ENCODE results near the gene IMPG1.

IMPG1 gene, protein sequence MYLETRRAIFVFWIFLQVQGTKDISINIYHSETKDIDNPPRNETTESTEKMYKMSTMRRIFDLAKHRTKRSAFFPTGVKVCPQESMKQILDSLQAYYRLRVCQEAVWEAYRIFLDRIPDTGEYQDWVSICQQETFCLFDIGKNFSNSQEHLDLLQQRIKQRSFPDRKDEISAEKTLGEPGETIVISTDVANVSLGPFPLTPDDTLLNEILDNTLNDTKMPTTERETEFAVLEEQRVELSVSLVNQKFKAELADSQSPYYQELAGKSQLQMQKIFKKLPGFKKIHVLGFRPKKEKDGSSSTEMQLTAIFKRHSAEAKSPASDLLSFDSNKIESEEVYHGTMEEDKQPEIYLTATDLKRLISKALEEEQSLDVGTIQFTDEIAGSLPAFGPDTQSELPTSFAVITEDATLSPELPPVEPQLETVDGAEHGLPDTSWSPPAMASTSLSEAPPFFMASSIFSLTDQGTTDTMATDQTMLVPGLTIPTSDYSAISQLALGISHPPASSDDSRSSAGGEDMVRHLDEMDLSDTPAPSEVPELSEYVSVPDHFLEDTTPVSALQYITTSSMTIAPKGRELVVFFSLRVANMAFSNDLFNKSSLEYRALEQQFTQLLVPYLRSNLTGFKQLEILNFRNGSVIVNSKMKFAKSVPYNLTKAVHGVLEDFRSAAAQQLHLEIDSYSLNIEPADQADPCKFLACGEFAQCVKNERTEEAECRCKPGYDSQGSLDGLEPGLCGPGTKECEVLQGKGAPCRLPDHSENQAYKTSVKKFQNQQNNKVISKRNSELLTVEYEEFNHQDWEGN

DNA sequence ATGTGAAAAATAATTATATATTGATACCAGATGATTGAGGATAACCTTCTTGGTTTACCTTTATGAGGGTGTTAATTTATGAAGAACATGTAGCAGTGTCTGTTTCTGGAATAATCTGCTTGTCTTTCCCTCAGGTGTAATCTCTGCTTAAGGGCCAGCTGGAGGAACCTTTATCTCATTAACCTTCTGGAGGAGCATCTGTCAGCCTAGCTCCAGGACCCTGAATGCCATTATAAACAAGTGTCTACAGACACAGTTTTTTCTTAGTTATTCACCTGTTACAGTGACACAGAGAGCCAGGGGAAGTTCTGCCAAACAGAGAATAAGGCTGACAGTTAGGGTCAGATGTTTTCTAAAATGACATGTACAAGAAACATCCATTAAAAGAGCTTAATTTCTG lies at the start of gene IMPG1:
Gene IMPG1 (minus strand): TSS at position 101 of the 400 bp plus-strand sequence. CDS start 174 bp downstream, outside the sequence.
- Histone ChIP-seq H3K36me3 (ENCODE audit: control insufficient read depth, low read depth, low read length) (no peaks in the 10 kb centered on the region), H3K4me1 (ENCODE audit: control insufficient read depth, low read depth, low read length) (no peaks in the 10 kb centered on the region), H3K4me3 (ENCODE audit: low read length) (no peak within 1 kb of the TSS), H3K9me3 (ENCODE audit: control insufficient read depth, low read depth, low read length) (no peaks in the 10 kb centered on the region), H3K27me3 (ENCODE audit: control insufficient read depth, insufficient read depth, low read length) (no peaks in the 10 kb centered on the region), H3K27ac (ENCODE audit: low read length) (no peak within 1 kb of the TSS), H3K9ac (ENCODE audit: low read length) (no peak within 1 kb of the TSS)

DNA sequence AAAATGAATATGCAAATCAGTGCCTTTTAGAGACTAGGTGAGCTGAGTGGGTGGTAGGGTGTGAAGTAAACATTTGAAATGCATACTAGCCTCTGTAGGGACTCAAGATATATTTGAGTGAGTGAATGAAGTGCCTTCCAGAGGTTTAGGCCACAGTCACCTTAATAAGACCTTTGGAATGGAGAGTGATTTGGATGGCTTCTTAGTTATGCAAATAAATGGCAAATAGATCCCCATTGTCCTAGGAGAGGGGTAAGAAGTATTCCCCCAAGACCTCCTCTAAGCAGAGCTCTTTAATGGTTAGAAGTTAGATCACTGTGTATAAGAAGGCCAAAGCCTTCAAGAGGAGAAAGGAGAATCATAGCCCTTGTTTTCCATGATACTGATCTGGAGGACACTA lies 47.8 kb upstream of the IMPG1 start:
- Histone ChIP-seq H3K27ac (ENCODE audit: low read length) (no peak overlapping the region), H3K4me1 (ENCODE audit: control insufficient read depth, low read depth, low read length) (peaks cover 9% of the 10 kb centered on the region), H3K4me3 (ENCODE audit: low read length) (no peak overlapping the region), H3K27me3 (ENCODE audit: control insufficient read depth, insufficient read depth, low read length) (peaks cover 71% of the 10 kb centered on the region), H3K9me3 (ENCODE audit: control insufficient read depth, low read depth, low read length) (no peaks in the 10 kb centered on the region), H3K9ac (ENCODE audit: low read length) (no peak overlapping the region), H3K36me3 (ENCODE audit: control insufficient read depth, low read depth, low read length) (no peaks in the 10 kb centered on the region)

DNA sequence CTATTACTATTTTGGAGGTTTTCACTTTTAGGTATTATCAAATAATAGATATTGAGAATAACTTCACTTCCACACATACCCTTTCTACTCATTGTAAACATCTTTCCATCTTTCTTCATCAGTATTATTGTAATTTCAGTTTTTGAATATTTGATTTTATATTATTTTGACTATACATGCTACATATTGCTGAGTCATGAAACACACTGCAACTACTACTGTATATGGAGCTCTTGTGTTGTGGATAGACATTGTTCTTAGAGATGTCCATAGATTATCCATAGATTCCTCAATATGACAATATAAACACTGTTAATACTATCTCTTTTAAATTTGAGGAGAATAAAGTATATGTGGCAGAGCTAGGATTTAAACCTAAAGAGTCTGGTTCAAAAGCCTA lies 819 bp upstream of the IMPG1 start:
- Histone ChIP-seq H3K9ac (ENCODE audit: low read length) (no peak overlapping the region), H3K27me3 (ENCODE audit: control insufficient read depth, insufficient read depth, low read length) (no peaks in the 10 kb centered on the region), H3K9me3 (ENCODE audit: control insufficient read depth, low read depth, low read length) (no peaks in the 10 kb centered on the region), H3K27ac (ENCODE audit: low read length) (no peak overlapping the region), H3K4me1 (ENCODE audit: control insufficient read depth, low read depth, low read length) (no peaks in the 10 kb centered on the region), H3K36me3 (ENCODE audit: control insufficient read depth, low read depth, low read length) (no peaks in the 10 kb centered on the region), H3K4me3 (ENCODE audit: low read length) (no peak overlapping the region)

DNA sequence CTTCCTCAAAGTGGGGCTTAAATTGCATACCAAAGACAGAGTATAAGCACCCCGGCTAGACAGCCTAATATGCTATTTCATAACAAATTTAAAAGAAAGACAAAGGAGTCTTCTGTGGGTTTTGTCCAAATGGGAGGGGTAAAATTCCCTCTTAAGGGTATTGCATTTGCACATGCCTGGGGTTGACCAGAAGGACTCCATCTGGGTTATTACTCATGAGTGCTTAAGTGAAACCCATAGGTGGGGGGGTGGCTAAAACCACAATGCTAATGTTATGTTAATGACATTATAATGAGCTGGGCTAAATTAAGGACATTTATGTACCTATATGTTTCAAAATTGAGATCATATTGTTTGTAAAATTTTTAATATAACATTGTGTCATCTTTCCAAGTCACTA lies 15.0 kb downstream of the IMPG1 start:
- Histone ChIP-seq H3K4me3 (ENCODE audit: low read length) (no peak overlapping the region), H3K4me1 (ENCODE audit: control insufficient read depth, low read depth, low read length) (peaks cover under 1% of the 10 kb centered on the region), H3K9me3 (ENCODE audit: control insufficient read depth, low read depth, low read length) (no peaks in the 10 kb centered on the region), H3K27ac (ENCODE audit: low read length) (no peak overlapping the region), H3K27me3 (ENCODE audit: control insufficient read depth, insufficient read depth, low read length) (no peaks in the 10 kb centered on the region), H3K9ac (ENCODE audit: low read length) (no peak overlapping the region), H3K36me3 (ENCODE audit: control insufficient read depth, low read depth, low read length) (no peaks in the 10 kb centered on the region)

DNA sequence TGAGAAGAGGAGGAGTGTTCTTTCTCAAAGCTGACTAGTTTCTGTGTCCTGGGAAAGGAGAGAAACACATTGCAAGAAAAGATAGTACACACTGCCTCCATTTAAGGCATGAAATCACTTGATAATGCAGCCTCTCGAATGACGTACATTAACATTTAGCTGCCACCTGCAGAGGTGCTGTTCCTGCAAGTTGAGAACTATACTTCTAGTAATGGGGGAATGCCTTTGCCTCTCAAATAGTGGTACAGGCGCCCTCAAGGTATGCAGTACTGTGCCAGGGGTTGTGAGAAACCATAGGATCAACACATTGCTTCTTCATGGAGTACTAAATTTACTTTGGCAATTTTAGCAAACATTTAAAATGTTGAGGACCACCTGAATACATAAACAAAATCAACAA lies 20.1 kb downstream of the IMPG1 start:
- Histone ChIP-seq H3K4me3 (ENCODE audit: low read length) (no peak overlapping the region), H3K9me3 (ENCODE audit: control insufficient read depth, low read depth, low read length) (no peaks in the 10 kb centered on the region), H3K9ac (ENCODE audit: low read length) (no peak overlapping the region)

DNA sequence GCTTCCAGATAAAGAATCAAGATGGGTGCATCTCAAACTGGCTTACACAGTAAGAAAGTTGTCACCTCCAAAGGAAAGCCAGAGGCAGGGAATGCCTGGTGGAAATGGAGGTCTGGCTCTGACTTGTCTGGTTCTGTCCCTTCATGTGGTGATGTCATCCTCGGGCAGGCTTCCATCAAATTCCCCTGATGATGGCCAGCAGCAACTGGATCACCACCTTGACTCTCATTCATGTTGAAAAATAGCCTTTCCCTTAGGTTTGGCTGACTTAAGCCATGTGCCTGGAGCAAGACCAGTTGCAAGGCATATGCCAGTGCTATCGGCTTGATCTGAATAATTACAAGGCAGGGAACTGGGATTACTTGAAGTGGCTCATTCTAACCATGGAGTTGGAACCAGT lies 28.8 kb downstream of the IMPG1 start:
- no peaks in the 10 kb centered on the region for H3K9me3 ChIP-seq (ENCODE audit: control insufficient read depth, low read depth, low read length)
- no peak overlapping the region for H3K9ac ChIP-seq (ENCODE audit: low read length)
- H3K27me3 ChIP-seq (ENCODE audit: control insufficient read depth, insufficient read depth, low read length): no peaks in the 10 kb centered on the region
- H3K4me1 ChIP-seq (ENCODE audit: control insufficient read depth, low read depth, low read length): peaks cover 16% of the 10 kb centered on the region
- H3K4me3 ChIP-seq (ENCODE audit: low read length): no peak overlapping the region
- no peak overlapping the region for H3K27ac ChIP-seq (ENCODE audit: low read length)
- H3K36me3 ChIP-seq (ENCODE audit: control insufficient read depth, low read depth, low read length): no peaks in the 10 kb centered on the region

More for the DNA sequence above, 20.1 kb downstream of the IMPG1 start:
- no peaks in the 10 kb centered on the region for H3K36me3 ChIP-seq (ENCODE audit: control insufficient read depth, low read depth, low read length)
- no peak overlapping the region for H3K27ac ChIP-seq (ENCODE audit: low read length)
- no peaks in the 10 kb centered on the region for H3K27me3 ChIP-seq (ENCODE audit: control insufficient read depth, insufficient read depth, low read length)
- peaks cover 8% of the 10 kb centered on the region for H3K4me1 ChIP-seq (ENCODE audit: control insufficient read depth, low read depth, low read length)

DNA sequence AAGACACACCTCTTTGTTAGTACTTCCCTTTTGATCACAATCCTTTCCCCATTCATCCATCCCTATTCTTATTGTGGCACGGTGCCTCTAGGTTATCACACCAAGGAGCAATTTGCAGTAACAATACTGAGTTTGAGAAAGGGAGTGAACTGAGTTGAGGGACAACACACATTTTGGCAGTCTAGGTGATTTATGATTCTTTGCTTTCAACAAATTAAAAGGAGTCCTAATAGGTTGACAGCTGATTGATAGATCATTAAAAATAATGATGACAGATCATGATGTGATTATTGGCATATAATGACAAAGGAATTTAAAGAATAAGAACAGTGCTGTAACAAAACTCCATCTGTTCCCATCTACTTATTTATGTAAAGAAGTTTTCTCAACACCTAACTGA lies 36.7 kb downstream of the IMPG1 start:
- H3K9me3 ChIP-seq (ENCODE audit: control insufficient read depth, low read depth, low read length): no peaks in the 10 kb centered on the region
- H3K36me3 ChIP-seq (ENCODE audit: control insufficient read depth, low read depth, low read length): no peaks in the 10 kb centered on the region
- H3K4me1 ChIP-seq (ENCODE audit: control insufficient read depth, low read depth, low read length): peaks cover 4% of the 10 kb centered on the region
- H3K27me3 ChIP-seq (ENCODE audit: control insufficient read depth, insufficient read depth, low read length): no peaks in the 10 kb centered on the region
- H3K27ac ChIP-seq (ENCODE audit: low read length): no peak overlapping the region
- H3K4me3 ChIP-seq (ENCODE audit: low read length): no peak overlapping the region
- H3K9ac ChIP-seq (ENCODE audit: low read length): no peak overlapping the region

DNA sequence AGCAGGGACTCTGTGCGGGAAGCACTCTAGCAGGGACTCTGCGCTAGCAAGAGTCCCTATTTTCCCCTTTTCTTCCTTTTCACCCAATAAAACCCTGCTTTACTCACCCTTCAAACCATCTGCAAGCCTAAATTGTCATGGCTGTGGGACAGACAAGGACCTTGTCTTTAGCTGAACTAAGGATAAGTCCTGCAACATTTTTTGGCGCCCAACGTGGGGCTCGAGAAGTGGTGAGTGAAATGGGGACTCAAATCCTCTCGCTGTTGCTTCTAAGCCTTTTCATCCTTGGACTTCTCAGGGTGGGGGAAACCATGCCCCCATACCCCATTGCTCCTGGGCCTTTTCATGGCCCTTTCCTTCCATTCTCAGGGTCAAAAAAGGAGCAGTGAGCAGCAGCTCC lies 46.4 kb downstream of the IMPG1 start:
- Histone ChIP-seq H3K36me3 (ENCODE audit: control insufficient read depth, low read depth, low read length) (no peaks in the 10 kb centered on the region), H3K4me3 (ENCODE audit: low read length) (no peak overlapping the region), H3K9ac (ENCODE audit: low read length) (no peak overlapping the region), H3K4me1 (ENCODE audit: control insufficient read depth, low read depth, low read length) (no peaks in the 10 kb centered on the region), H3K27me3 (ENCODE audit: control insufficient read depth, insufficient read depth, low read length) (no peaks in the 10 kb centered on the region), H3K27ac (ENCODE audit: low read length) (no peak overlapping the region), H3K9me3 (ENCODE audit: control insufficient read depth, low read depth, low read length) (peaks cover 26% of the 10 kb centered on the region)

DNA sequence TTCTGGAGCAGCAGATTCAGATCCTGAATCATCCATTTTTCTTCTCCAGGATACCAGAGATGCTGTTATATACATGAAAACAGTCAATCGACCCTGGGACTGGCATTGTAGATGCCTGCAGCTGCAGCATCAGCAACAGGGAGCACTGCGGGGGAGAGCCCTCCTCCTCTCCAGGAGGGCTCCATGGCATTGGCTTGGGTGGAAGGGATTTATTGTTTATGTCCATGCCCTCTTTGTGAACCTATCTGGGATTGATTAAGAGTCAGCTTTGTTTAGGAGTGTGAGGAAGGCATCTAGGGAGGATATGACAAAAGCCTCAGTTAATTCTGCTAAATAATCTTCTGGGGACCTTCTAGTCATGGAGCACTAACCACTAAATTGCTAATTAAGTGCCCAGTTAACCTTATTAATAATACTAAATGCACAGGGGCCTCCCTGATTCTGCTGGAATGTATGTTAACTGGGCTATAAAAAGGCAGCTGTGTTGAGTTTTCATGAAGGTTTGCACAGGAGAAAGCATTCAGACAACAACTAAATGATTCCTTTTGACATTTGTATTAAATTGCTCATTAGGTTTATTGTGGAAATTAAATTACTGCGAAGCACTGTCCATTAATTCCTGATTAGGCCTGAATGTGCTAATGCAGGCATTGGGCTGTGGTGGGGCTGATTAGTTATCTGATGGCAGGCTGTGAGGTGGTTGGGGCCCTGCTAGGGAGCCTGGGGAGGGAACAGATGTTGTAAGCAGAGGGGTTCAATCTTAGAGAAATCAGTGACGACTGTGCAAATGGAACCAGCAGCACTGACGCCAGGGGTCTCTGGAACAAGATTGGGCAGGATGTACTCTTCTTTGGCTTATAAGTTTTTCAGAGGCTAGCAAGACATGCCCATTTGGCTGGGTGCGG lies 57.6 kb downstream of the IMPG1 start:
- no peaks in the 10 kb centered on the region for H3K9me3 ChIP-seq (ENCODE audit: control insufficient read depth, low read depth, low read length)
- H3K4me3 ChIP-seq (ENCODE audit: low read length): no peak overlapping the region
- no peak overlapping the region for H3K9ac ChIP-seq (ENCODE audit: low read length)
- peaks cover 3% of the 10 kb centered on the region for H3K4me1 ChIP-seq (ENCODE audit: control insufficient read depth, low read depth, low read length)
- H3K27ac ChIP-seq (ENCODE audit: low read length): no peak overlapping the region
- H3K36me3 ChIP-seq (ENCODE audit: control insufficient read depth, low read depth, low read length): no peaks in the 10 kb centered on the region
- no peaks in the 10 kb centered on the region for H3K27me3 ChIP-seq (ENCODE audit: control insufficient read depth, insufficient read depth, low read length)

DNA sequence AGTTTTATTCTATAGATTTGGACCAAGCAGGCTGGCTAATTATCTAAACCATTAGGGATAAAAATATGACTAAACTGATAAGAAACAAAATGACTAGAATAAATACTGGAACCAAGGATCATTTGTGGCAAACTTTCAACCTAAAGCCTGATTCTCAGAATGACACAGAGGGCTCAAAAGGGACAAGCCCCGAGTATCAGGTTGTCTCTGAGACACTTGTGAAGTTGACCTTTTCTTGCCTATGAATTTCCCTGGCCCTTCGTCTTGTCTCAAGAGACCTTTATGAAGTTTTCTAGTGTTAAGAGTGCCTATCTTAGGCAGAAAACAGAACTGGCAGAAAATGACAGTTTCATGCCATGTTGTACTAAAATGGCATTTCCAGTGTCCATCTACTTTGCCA lies 68.3 kb downstream of the IMPG1 start:
- H3K36me3 ChIP-seq (ENCODE audit: control insufficient read depth, low read depth, low read length): no peaks in the 10 kb centered on the region
- no peak overlapping the region for H3K9ac ChIP-seq (ENCODE audit: low read length)
- no peak overlapping the region for H3K4me3 ChIP-seq (ENCODE audit: low read length)
- no peaks in the 10 kb centered on the region for H3K27me3 ChIP-seq (ENCODE audit: control insufficient read depth, insufficient read depth, low read length)
- H3K4me1 ChIP-seq (ENCODE audit: control insufficient read depth, low read depth, low read length): no peaks in the 10 kb centered on the region
- H3K27ac ChIP-seq (ENCODE audit: low read length): no peak overlapping the region
- H3K9me3 ChIP-seq (ENCODE audit: control insufficient read depth, low read depth, low read length): no peaks in the 10 kb centered on the region

DNA sequence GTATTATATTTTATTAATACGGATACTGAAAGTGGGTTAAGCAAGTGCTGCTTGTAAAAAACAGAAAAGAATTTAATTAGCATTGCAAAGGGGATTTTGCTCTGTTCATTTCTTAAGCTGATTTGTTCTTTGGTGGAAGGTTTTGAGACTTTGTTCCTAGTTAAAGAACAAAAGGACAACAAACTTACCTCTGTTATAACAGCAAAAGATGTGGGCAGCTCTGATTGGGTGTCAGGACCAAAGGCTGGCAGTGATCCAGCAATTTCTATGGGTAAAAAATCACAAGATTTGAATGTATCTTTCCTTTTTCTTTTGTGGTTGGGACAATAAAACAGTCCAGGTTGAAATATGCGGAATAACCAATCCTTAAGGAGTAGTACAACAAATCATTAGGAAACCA lies 68.8 kb downstream of the IMPG1 start:
- no peaks in the 10 kb centered on the region for H3K36me3 ChIP-seq (ENCODE audit: control insufficient read depth, low read depth, low read length)
- no peak overlapping the region for H3K4me3 ChIP-seq (ENCODE audit: low read length)
- H3K9ac ChIP-seq (ENCODE audit: low read length): no peak overlapping the region
- no peaks in the 10 kb centered on the region for H3K9me3 ChIP-seq (ENCODE audit: control insufficient read depth, low read depth, low read length)
- H3K27me3 ChIP-seq (ENCODE audit: control insufficient read depth, insufficient read depth, low read length): no peaks in the 10 kb centered on the region
- H3K4me1 ChIP-seq (ENCODE audit: control insufficient read depth, low read depth, low read length): no peaks in the 10 kb centered on the region
- no peak overlapping the region for H3K27ac ChIP-seq (ENCODE audit: low read length)

Measured in iPS-18a (cell line).